ENCODE measurements around the gene FAAH. TPM values are rescaled to one million over a fixed set of nuclear protein-coding genes. Genes with fewer than 3 reads are reported as not detected.

Gene FAAH
- total RNA-seq, 1 experiment from 2014 or later: 24.8 TPM

- TF ChIP-seq CTCF (IDR thresholded peaks at IDR 0.05 in 2 of 3, conservative IDR thresholded peaks at IDR 0.05 in 1 of 3; ENCODE audit: borderline replicate concordance in 1 of 3, insufficient read depth in 1 of 3, low read depth in 2 of 3, low read length in 2 of 3) (no peak), EZH2 (IDR thresholded peaks at IDR 0.05) (no peak), MAX (IDR thresholded peaks at IDR 0.05) (no peak), JUND (IDR thresholded peaks at IDR 0.05) (no peak)
Measured at GRCh38 chr1:46399307-46399706, 5.2 kb downstream of the FAAH start (continued).

- RAD21 ChIA-PET (ENCODE audit: low non-redundant PET in 1 of 2, low total read pairs in 2 of 2, uncharacterized antibody in 2 of 2, unreplicated experiment in 2 of 2): no interaction called here
- H3K27me3 ChIP-seq (ENCODE audit: insufficient read depth, low read length): no peaks in the 10 kb centered on the region
- intact Hi-C loops (cut with micrococcal nuclease): no loop called here
- ATAC-seq: no peak
- H2AFZ ChIP-seq (ENCODE audit: low read depth, low read length, poor library complexity, severe bottlenecking): no peak overlapping the region
- no peak for DNase-seq (ENCODE audit: low read depth, low spot score)
- CTCF ChIA-PET: no interaction called here
- peaks cover 8 to 14% of the 10 kb centered on the region in 2 experiments; a peak in 3 of 4 replicates for H3K4me1 ChIP-seq (ENCODE audit: control insufficient read depth in 1 of 2, insufficient read depth in 2 of 2, low read length in 2 of 2)
- H3K9ac ChIP-seq (ENCODE audit: low read length): no peak overlapping the region
- H3K4me3 ChIP-seq (replicated peaks in 1 of 2; ENCODE audit: low read depth in 1 of 2, low read length in 2 of 2): no peak overlapping the region
- H3K9me2 ChIP-seq (ENCODE audit: insufficient read depth): no peaks in the 10 kb centered on the region
- H3K9me3 ChIP-seq (ENCODE audit: control insufficient read depth in 1 of 2, insufficient read depth in 1 of 2, low read depth in 1 of 2, low read length in 2 of 2): no peaks in the 10 kb centered on the region
- TF ChIP-seq POLR2AphosphoS5 (IDR thresholded peaks at IDR 0.05; ENCODE audit: low read depth, low read length) (no peak), CTCF (IDR thresholded peaks at IDR 0.05 in 2 of 3, conservative IDR thresholded peaks at IDR 0.05 in 1 of 3; ENCODE audit: borderline replicate concordance in 1 of 3, insufficient read depth in 1 of 3, low read depth in 2 of 3, low read length in 2 of 3) (no peak)
- POLR2A ChIA-PET: no interaction called here
- BruUV-seq (replicated peaks): no TSS peak
- H3K36me3 ChIP-seq (ENCODE audit: control insufficient read depth in 1 of 2, insufficient read depth in 2 of 2, low read length in 2 of 2): no peaks in the 10 kb centered on the region
- no peak overlapping the region for H3K27ac ChIP-seq (ENCODE audit: low read depth, low read length)
- H3K4me2 ChIP-seq (ENCODE audit: low read length): no peak overlapping the region
- H4K20me1 ChIP-seq (ENCODE audit: insufficient read depth): no peaks in the 10 kb centered on the region
- H3K79me2 ChIP-seq (ENCODE audit: insufficient read depth, low read length): no peaks in the 10 kb centered on the region
Measured at GRCh38 chr1:46400421-46400820, 6.3 kb downstream of the FAAH start.
